Measurements from ENCODE around the gene WDR1. TPM values are rescaled to one million over a fixed set of nuclear protein-coding genes. Genes with fewer than 3 reads are reported as not detected.

The WDR1 gene
- total RNA-seq, 1 experiment from 2014 or later, result 258 TPM

DNA sequence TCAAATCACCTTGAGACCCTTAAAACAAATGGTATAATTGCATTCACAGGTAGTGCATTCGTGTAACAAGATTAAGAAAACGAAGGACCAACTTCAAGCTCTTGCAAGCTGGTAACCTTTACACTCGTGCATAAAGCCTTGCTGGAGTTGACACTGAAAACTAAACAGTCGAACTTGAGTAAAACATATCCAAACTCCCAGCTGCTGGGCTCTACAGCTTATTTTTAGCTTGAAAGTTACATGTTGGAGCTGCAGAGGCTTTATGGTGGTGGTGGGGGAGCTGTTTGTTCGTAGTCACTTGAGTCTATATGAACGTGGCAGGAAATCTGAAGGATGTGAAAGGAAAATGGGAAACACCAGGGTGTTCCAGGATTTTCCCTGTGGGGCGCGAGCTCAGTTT is 2.7 kb upstream of the WDR1 start:
- Histone ChIP-seq H3K79me2 (ENCODE audit: low read depth) (peaks cover 19% of the 10 kb centered on the region), H3K27me3 (ENCODE audit: insufficient read depth, low read depth) (no peaks in the 10 kb centered on the region), H3F3A (ENCODE audit: insufficient read depth, low read depth) (no peaks in the 10 kb centered on the region), H3K36me3 (ENCODE audit: low read depth) (peaks cover 15% of the 10 kb centered on the region; the same call in 1 of the 2 replicates), H3K9me3 (ENCODE audit: insufficient read depth, low read depth) (no peaks in the 10 kb centered on the region), H3K4me2 (no peak overlapping the region), H2AFZ (no peak overlapping the region), H4K20me1 (ENCODE audit: insufficient read depth) (peaks cover 14% of the 10 kb centered on the region), H3K4me1 (replicated peaks; ENCODE audit: insufficient read depth) (peaks cover 10% of the 10 kb centered on the region), H3K27ac (no peak overlapping the region), H3K9me2 (ENCODE audit: insufficient read depth) (no peaks in the 10 kb centered on the region), H3K4me3 (no peak overlapping the region)
- ChIA-PET CTCF (no interaction called here), POLR2A (ENCODE audit: unreplicated experiment) (no interaction called here)
- no peak for DNase-seq
- TF ChIP-seq EZH2 (IDR thresholded peaks at IDR 0.05; ENCODE audit: low read depth), result no peak
- no TSS peak for BruUV-seq (replicated peaks)
- intact Hi-C loops (cut with micrococcal nuclease; ENCODE audit: unreplicated experiment), result loop anchor here (5.0 kb wide), 1 partner anchor 102 kb away; no protein-coding TSS in a partner anchor

DNA sequence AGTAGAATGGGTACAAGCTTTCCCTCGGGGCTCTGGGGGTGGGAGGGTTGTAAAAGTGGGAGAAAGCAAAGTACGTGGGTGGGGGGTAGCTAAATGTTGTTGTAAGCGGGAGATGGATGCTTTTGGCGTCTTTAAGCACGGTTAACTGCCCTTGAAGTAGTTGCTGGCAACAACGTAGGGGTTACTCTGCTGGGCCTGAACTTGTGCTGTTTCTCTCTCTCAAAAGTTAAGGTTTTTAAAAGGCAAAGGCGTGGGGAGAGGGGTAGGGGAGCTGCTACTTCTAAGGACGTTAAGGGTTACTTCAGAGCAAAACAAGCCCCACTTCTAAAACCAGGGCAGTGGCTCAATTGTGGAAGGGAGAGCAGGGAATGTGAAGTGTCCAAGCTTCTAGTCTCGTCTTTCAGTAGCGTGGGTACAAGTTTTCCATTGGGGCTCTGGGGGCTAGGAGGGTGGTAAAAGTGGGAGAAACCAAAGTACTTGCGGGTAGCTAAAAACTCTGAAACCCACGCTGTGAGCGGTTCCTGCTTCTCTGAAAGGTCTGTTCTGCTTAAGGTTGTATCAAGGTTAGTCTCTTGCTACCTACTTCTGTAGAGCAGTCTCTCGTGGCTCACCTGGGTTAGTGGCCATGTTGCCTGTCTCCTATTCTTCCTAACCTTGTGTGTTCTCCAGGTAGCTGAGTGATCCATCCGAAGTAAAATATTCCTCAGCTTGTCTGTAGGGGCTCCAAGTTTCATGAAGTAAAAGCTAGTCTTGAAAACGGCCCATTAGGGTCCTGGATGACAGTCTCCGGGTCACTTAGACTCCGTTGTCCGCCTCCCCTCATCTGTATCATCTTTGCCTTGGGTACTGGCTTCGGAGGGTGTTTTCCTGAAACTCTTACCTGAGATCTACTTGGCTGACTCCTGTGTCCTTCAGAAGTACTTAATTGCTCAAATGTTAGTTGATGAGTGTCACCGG is 1.7 kb upstream of the WDR1 start:
- Histone ChIP-seq H3K4me1 (replicated peaks; ENCODE audit: insufficient read depth) (peaks cover 10% of the 10 kb centered on the region), H3K36me3 (ENCODE audit: low read depth) (peaks cover 20% of the 10 kb centered on the region; the same call in 1 of the 2 replicates), H3K9me2 (ENCODE audit: insufficient read depth) (no peaks in the 10 kb centered on the region), H3K27ac (no peak overlapping the region), H3K27me3 (ENCODE audit: insufficient read depth, low read depth) (no peaks in the 10 kb centered on the region), H3F3A (ENCODE audit: insufficient read depth, low read depth) (no peaks in the 10 kb centered on the region), H4K20me1 (ENCODE audit: insufficient read depth) (peaks cover 23% of the 10 kb centered on the region), H3K4me2 (peak overlapping the region; percentile 87; the same call in 1 of the 2 replicates), H3K4me3 (no peak overlapping the region), H2AFZ (no peak overlapping the region), H3K9me3 (ENCODE audit: insufficient read depth, low read depth) (no peaks in the 10 kb centered on the region), H3K79me2 (ENCODE audit: low read depth) (peaks cover 29% of the 10 kb centered on the region)
- TF ChIP-seq, protein P1, sequence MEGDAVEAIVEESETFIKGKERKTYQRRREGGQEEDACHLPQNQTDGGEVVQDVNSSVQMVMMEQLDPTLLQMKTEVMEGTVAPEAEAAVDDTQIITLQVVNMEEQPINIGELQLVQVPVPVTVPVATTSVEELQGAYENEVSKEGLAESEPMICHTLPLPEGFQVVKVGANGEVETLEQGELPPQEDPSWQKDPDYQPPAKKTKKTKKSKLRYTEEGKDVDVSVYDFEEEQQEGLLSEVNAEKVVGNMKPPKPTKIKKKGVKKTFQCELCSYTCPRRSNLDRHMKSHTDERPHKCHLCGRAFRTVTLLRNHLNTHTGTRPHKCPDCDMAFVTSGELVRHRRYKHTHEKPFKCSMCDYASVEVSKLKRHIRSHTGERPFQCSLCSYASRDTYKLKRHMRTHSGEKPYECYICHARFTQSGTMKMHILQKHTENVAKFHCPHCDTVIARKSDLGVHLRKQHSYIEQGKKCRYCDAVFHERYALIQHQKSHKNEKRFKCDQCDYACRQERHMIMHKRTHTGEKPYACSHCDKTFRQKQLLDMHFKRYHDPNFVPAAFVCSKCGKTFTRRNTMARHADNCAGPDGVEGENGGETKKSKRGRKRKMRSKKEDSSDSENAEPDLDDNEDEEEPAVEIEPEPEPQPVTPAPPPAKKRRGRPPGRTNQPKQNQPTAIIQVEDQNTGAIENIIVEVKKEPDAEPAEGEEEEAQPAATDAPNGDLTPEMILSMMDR (conservative IDR thresholded peaks at IDR 0.05), result no peak
- no peak for TF ChIP-seq EZH2 (IDR thresholded peaks at IDR 0.05; ENCODE audit: low read depth)
- DNase-seq, result no peak
- CTCF ChIA-PET, result no interaction called here
- POLR2A ChIA-PET (ENCODE audit: unreplicated experiment), result interaction anchor here (0.6 to 1.5 kb wide), 2 partner anchors 12 to 22 kb away, joined by 3 to 9 read pairs; no protein-coding TSS in a partner anchor
- intact Hi-C loops (cut with micrococcal nuclease; ENCODE audit: unreplicated experiment), result loop anchor here (5.0 kb wide), 1 partner anchor 101 kb away; no protein-coding TSS in a partner anchor
- BruUV-seq (replicated peaks), result no TSS peak

DNA sequence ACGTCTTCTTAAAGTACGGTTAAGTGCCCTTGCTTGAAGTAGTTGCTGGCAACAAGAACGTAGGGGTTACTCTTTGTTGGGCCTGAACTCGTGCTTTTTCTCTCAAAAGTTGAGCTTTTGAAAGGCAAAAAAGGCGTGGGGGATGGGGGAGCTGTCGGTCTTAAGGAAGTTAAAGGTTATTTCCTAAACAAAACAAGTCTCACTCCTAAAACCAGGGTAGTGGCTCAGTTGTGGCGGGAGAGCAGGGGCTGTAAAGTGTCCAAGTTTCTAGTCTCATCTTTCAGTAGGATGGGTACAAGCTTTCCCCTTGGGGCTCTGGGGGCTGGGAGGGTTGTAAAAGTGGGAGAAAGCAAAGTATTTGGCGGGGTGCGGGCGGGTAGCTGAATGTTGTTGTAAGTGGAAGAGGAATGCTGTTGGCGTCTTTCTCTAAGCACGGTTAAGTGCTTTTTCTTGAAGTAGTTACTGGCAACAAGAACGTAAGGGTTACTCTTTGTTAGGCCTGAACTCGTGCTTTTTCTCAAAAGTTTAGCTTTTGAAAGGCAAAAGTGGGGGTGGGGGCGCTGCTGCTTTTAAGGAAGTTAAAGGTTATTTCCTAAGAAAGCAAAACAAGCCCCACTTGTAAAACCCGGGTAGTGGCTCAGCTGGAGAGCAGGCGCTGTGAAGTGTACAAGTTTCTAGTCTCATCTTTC is 904 bp upstream of the WDR1 start:
- Histone ChIP-seq H3K36me3 (ENCODE audit: low read depth) (peaks cover 23% of the 10 kb centered on the region; the same call in 1 of the 2 replicates), H4K20me1 (ENCODE audit: insufficient read depth) (peaks cover 26% of the 10 kb centered on the region), H3K4me2 (peak overlapping the region; percentile 87), H3K9me2 (ENCODE audit: insufficient read depth) (no peaks in the 10 kb centered on the region), H3K4me3 (peak overlapping the region; percentile 65), H3K9me3 (ENCODE audit: insufficient read depth, low read depth) (no peaks in the 10 kb centered on the region), H2AFZ (peak overlapping the region; percentile 75), H3K27me3 (ENCODE audit: insufficient read depth, low read depth) (no peaks in the 10 kb centered on the region), H3K79me2 (ENCODE audit: low read depth) (peaks cover 37% of the 10 kb centered on the region), H3K4me1 (replicated peaks; ENCODE audit: insufficient read depth) (peaks cover 10% of the 10 kb centered on the region), H3K27ac (peak overlapping the region; percentile 61), H3F3A (ENCODE audit: insufficient read depth, low read depth) (no peaks in the 10 kb centered on the region)
- BruUV-seq (replicated peaks), result TSS peak; percentile 79
- POLR2A ChIA-PET (ENCODE audit: unreplicated experiment), result interaction anchor here (0.6 to 1.6 kb wide), 6 partner anchors 11 to 1509 kb away, joined by 3 to 17 read pairs (median 8); no protein-coding TSS in a partner anchor
- CTCF ChIA-PET, result no interaction called here
- no peak for DNase-seq
- no peak for TF ChIP-seq EZH2 (IDR thresholded peaks at IDR 0.05; ENCODE audit: low read depth)
- TF ChIP-seq, protein P1 (conservative IDR thresholded peaks at IDR 0.05), result no peak
- intact Hi-C loops (cut with micrococcal nuclease; ENCODE audit: unreplicated experiment), result loop anchor here (2.0 to 5.0 kb wide), 2 partner anchors 85 to 100 kb away; no protein-coding TSS in a partner anchor

All from PC-9 (cell line).